Spleen (tissue), 7 donors: ENCODE results near the gene OR5H14.
"Not testable (repeated sequence)": the region's sequence is repeated elsewhere in the genome, so short reads cannot be mapped to it uniquely, and the experiment has no call there.

Experiments
- CTCF ChIP-seq, 11 experiments: fragments of 200-600 bp in 7 of 11; fragments of 450-650 bp in 4 of 11; sonication (generic) in 4 of 11; IDR thresholded peaks in 8 of 11; conservative IDR thresholded peaks in 3 of 11; 1 replicate in 7 of 11; 2 replicates in 4 of 11; pipeline versions ENCODE4 v1.4.0 to v1.8.0; 2016 to 2021; ENCODE audit warnings: antibody characterized with exemption in 11 of 11, inconsistent platforms in 4 of 11, mild to moderate bottlenecking in 1 of 11
- POLR2A ChIP-seq, 3 donors: fragments of 450-650 bp; IDR thresholded peaks; one replicate each; pipeline ENCODE4 v1.5.1; 2017; ENCODE audit warnings: antibody characterized with exemption in 3 of 3, mild to moderate bottlenecking in 1 of 3
- POLR2AphosphoS5 ChIP-seq, 3 donors: sonication (generic); formaldehyde crosslinking; IDR thresholded peaks; one replicate each; pipeline ENCODE4 v1.5.1; 2017; ENCODE audit warnings: antibody characterized with exemption in 3 of 3
- donor health status: DM: no; HTN: no; CAD: no; lungs with moderate emphysema.
- donor health status: DM: no; HTN: no; CAD: no.
- donor health status: DM: no; HTN: no; CAD: no.

- TF ChIP-seq CTCF (IDR thresholded peaks at IDR 0.05 in 8 of 11, conservative IDR thresholded peaks at IDR 0.05 in 3 of 11); POLR2A (IDR thresholded peaks at IDR 0.05); POLR2AphosphoS5 (IDR thresholded peaks at IDR 0.05): not testable (repeated sequence)
Observed at GRCh38 chr3:98149456-98149855, 2.2 kb downstream of the OR5H14 start.
